NCI-H146 (cell line): Measurements from ENCODE around the gene NOLC1.
"Not testable (repeated sequence)": the region's sequence is repeated elsewhere in the genome, so short reads cannot be mapped to it uniquely, and the experiment has no call there.

ENCODE experiments used
- DNase-seq: peaks from one replicate; lab custom pipeline; 2025; lab: John Stamatoyannopoulos, UW

NOLC1 gene

GRCh38 chr10:102153093-102153620, 968 bp downstream of the NOLC1 start:
- no peak for DNase-seq

GRCh38 chr10:102154466-102155116, 2.4 kb downstream of the NOLC1 start:
- DNase-seq, result no peak

- DNase-seq, result peak; percentile 35
These were observed 5.0 kb downstream of the NOLC1 start for GRCh38 chr10:102157224-102157623.

DNA sequence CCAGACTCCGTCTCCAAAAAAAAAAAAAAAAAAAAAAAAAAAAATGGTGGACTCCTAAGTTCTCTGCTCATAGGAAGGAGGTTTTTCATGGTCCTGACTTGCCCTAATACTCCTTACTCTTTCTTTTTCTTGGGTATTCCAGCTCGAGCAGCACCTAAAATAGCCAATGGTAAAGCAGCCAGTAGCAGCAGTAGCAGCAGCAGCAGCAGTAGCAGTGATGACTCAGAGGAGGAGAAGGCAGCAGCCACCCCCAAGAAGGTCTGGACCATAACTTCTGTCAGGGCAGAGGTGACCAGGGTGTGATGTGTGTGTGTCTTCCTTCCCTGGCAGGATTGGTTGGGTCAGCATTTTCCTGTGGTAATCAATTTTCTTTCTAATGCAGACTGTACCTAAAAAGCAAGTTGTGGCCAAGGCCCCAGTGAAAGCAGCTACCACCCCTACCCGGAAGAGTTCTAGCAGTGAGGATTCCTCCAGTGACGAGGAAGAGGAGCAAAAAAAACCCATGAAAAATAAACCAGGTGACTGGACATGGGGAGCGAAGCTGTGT, 6.9 kb downstream of the NOLC1 start:
- DNase-seq, result no peak

DNA sequence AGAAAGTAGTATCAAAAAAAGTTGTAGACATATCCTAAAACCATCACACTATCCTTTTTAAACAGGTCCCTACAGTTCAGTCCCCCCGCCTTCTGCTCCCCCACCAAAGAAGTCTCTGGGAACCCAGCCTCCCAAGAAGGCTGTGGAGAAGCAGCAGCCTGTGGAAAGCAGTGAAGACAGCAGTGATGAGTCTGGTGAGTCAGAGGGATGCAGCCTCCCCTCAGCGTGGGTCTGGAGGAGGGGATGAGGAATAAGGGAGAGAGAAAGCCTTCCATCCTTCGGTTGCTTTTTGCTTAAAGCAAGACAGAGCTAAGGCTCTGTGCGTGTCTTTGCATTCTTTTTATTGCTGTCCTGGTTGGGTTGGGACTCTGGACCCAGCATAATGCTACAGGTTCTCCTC, 7.6 kb downstream of the NOLC1 start:
- no peak for DNase-seq

DNA sequence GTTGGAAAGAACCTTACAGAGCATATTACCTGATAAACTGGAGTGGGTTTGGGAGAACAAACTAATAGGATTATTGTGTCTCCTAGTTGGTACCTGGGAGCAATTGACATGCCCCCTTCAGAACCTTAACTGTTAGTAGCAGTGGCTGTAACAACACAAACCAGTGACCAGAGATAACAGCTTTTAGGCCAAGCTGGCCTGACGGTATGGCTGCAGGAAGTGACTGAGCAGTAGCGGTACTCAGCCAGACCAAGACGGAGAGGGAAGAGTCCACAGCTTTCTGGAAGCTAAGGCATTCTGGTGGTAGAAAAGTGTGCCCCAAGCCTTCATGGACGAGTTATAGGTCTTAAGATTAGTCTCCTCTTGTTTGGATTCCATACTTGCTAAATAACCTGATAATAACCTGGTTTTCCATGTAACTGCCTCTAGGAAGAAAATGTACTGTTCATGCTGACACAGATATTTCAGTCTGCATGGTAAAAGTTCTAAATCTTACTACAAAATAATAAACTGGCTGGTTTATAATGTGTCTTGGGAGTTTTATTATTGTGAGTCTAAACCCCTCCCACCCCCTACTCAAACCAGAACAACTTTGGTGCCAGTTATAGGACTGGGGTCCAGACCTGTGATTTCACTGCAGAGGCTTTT, 11.3 kb downstream of the NOLC1 start:
- DNase-seq, result no peak

GRCh38 chr10:102167861-102168260, 15.7 kb downstream of the NOLC1 start:
- DNase-seq, result no peak

DNA sequence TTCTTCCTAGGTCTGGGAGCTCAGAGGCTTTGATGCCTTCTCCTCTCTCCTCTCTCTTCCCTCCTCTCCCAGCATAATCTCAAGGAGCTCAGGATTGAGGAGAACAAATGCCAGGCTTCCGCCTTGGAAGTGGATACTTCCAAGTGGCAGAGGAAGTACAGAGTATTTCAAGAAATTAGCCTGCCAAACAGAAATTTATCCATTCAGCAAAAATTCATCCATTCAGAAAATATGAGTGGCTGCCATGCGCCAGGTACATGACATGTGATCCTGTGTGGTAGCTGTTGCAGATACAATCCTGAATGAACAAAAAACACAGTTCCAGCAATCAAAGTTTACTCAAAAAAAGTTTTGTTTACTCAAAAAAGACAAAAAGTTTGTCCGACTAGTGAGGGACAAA, 18.4 kb downstream of the NOLC1 start:
- DNase-seq, result no peak

DNA sequence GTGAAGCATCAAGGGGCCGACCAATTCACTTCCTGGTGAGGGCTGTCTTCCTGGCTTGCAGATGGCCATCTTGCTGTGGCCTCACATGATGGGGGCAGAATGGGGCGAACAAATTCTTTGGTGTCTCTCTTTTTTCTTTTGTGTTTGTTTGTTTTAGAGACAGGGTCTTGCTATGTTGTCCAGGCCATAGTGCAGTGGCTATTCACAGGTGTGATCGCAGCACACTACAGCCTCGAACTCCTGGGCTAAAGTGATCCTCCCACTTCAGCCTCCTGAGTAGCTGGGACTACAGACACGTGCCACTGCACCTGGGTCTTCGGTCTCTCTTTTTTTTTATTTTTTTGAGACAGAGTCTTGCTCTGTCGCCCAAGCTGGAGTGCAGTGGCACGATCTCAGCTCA, 20.1 kb downstream of the NOLC1 start:
- no peak for DNase-seq

GRCh38 chr10:102175415-102175814, 23.2 kb downstream of the NOLC1 start:
- DNase-seq, result no peak

GRCh38 chr10:102184606-102185005, 32.4 kb downstream of the NOLC1 start:
- no peak for DNase-seq

DNA sequence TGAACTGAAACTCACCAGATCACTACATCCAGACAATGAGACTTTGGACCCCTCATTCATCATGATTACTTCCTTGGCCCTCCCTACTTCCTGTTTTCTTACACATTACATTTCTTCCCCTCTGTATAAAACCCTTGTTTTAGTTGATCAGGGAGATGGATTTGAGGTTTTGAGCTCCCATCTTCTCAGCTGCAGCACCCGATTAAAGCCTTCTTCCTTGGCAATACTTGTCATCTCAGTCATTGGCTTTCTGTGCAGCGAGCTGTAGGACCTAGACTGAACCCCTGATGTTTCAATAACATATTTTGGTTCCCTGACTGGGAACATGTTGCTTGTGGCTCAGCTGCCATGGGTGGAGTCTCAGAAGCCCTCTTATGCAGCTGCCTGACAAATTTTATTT, 33.1 kb downstream of the NOLC1 start:
- DNase-seq, result no peak

GRCh38 chr10:102185811-102186527, 33.8 kb downstream of the NOLC1 start:
- DNase-seq, result no peak

DNA sequence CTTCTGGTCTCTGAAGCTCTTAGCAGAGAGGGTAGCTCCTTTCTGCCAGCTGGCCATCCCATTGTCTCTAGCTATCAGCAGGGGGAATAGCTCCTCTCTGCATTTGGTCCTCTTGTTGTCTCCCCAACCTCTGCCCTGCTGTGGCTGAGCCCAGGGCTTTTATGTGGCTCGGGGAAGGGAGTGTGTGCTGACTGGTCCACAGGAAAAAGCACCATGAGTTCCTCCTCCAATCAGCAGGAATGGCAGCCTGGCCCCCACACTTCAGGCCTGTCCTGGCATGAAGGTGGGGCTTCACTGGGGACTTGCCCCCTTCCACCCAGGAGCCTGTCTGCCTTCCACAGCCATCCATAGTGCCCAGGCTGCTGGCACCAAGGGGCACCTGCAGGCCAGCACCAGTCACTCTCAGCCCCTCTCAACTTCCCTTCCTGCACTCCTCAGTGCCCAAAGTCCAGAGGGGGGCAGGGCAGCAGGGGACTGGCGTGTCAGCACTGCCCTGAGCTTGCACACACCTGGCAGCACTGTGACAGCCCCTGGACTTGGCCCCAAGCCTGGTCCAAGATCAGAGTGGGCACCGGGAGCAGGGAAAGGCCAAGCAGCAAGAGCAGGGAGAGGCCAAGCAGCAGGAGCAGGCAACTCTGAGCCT, 36.2 kb downstream of the NOLC1 start:
- no peak for DNase-seq

GRCh38 chr10:102188941-102189898, 37.0 kb downstream of the NOLC1 start:
- DNase-seq, result not testable (repeated sequence)

DNA sequence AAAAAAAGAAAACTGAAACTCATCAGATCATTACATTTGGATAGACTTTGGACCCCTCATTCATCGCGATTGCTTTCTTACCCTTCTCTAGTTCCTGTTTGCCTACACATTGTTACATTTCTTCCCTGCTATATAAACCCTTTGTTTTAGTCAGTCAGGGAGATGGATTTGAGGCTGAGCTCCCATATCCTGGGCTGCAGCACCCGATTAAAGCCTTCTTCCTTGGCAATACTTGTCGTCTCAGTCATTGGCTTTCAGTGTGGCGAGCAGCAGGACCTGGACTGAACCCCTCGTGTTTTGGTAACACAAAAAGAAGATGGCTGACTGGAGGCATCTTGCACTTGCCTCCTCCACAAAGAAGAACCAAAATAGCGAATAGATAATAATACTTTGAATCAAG, 39.8 kb downstream of the NOLC1 start:
- DNase-seq, result no peak

GRCh38 chr10:102195296-102195870, 43.2 kb downstream of the NOLC1 start:
- no peak for DNase-seq

GRCh38 chr10:102196893-102197292, 44.7 kb downstream of the NOLC1 start:
- DNase-seq, result no peak

- DNase-seq, result no peak
These were observed 45.8 kb downstream of the NOLC1 start for GRCh38 chr10:102198027-102198426.

GRCh38 chr10:102200751-102201640, 48.8 kb downstream of the NOLC1 start:
- DNase-seq, result no peak
